SK-N-SH (cell line): Measurements from ENCODE around the gene SYNE1.

ENCODE experiments used
- CHD2 ChIP-seq: fragments of 150-350 bp; IDR thresholded peaks from 2 replicates; pipeline ENCODE4 v1.6.1; 2018; ENCODE audit warnings: low read length; ENCODE audit not compliant: partially characterized antibody
- JUND ChIP-seq: IDR thresholded peaks from 2 replicates; pipeline ENCODE4 v1.4.0; 2012
- TF ChIP-seq, protein P1 (sequence below): fragments of 200-600 bp; sonication (generic); IDR thresholded peaks from 2 replicates; pipeline ENCODE4 v1.6.1; 2017; ENCODE audit warnings: antibody characterized with exemption, mild to moderate bottlenecking, moderate library complexity
- TF ChIP-seq, protein P2 (sequence below): IDR thresholded peaks from 2 replicates; pipeline ENCODE4 v1.6.1; 2012; ENCODE audit warnings: mild to moderate bottlenecking, low read depth, low read length, moderate library complexity

- TF ChIP-seq, protein P1, sequence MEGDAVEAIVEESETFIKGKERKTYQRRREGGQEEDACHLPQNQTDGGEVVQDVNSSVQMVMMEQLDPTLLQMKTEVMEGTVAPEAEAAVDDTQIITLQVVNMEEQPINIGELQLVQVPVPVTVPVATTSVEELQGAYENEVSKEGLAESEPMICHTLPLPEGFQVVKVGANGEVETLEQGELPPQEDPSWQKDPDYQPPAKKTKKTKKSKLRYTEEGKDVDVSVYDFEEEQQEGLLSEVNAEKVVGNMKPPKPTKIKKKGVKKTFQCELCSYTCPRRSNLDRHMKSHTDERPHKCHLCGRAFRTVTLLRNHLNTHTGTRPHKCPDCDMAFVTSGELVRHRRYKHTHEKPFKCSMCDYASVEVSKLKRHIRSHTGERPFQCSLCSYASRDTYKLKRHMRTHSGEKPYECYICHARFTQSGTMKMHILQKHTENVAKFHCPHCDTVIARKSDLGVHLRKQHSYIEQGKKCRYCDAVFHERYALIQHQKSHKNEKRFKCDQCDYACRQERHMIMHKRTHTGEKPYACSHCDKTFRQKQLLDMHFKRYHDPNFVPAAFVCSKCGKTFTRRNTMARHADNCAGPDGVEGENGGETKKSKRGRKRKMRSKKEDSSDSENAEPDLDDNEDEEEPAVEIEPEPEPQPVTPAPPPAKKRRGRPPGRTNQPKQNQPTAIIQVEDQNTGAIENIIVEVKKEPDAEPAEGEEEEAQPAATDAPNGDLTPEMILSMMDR: no peak
- TF ChIP-seq, protein P2, sequence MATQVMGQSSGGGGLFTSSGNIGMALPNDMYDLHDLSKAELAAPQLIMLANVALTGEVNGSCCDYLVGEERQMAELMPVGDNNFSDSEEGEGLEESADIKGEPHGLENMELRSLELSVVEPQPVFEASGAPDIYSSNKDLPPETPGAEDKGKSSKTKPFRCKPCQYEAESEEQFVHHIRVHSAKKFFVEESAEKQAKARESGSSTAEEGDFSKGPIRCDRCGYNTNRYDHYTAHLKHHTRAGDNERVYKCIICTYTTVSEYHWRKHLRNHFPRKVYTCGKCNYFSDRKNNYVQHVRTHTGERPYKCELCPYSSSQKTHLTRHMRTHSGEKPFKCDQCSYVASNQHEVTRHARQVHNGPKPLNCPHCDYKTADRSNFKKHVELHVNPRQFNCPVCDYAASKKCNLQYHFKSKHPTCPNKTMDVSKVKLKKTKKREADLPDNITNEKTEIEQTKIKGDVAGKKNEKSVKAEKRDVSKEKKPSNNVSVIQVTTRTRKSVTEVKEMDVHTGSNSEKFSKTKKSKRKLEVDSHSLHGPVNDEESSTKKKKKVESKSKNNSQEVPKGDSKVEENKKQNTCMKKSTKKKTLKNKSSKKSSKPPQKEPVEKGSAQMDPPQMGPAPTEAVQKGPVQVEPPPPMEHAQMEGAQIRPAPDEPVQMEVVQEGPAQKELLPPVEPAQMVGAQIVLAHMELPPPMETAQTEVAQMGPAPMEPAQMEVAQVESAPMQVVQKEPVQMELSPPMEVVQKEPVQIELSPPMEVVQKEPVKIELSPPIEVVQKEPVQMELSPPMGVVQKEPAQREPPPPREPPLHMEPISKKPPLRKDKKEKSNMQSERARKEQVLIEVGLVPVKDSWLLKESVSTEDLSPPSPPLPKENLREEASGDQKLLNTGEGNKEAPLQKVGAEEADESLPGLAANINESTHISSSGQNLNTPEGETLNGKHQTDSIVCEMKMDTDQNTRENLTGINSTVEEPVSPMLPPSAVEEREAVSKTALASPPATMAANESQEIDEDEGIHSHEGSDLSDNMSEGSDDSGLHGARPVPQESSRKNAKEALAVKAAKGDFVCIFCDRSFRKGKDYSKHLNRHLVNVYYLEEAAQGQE: no peak
- TF ChIP-seq CHD2 (no peak), JUND (no peak)
Observed at GRCh38 chr6:152155792-152156191, 481.4 kb downstream of the SYNE1 start.
